Peyer's patch (tissue), 4 donors: ENCODE results near the gene SPINK1. TPM values are rescaled to one million over a fixed set of nuclear protein-coding genes. Genes with fewer than 3 reads are reported as not detected.

Experiments
- DNase-seq, 3 donors: peaks; one replicate each; pipeline ENCODE4 v3.0.0-alpha.2; 2017 to 2019
- H3K27ac ChIP-seq, 4 donors: fragments of 200-600 bp; sonication (generic); one replicate each; pipeline ENCODE4 v1.5.1; 2016 to 2019
- H3K27me3 ChIP-seq, 2 donors: fragments of 200-600 bp; sonication (generic); one replicate each; pipeline ENCODE4 v1.5.1; 2019
- H3K36me3 ChIP-seq, 3 donors: fragments of 200-600 bp; sonication (generic); one replicate each; pipeline ENCODE4 v1.5.1; 2016 to 2019
- H3K4me1 ChIP-seq, 4 donors: fragments of 200-600 bp; sonication (generic); one replicate each; pipeline ENCODE4 v1.5.1; 2016 to 2019
- H3K4me3 ChIP-seq, 4 donors: fragments of 200-600 bp; sonication (generic); 1 replicate in 3 of 4; 2 replicates in 1 of 4; pipeline ENCODE4 v1.5.1; 2016 to 2019; ENCODE audit warnings: mild to moderate bottlenecking in 1 of 4
- H3K9me3 ChIP-seq, 4 donors: fragments of 200-600 bp; sonication (generic); one replicate each; pipeline ENCODE4 v1.5.1; 2016 to 2019; ENCODE audit warnings: mild to moderate bottlenecking in 1 of 4
- CTCF ChIP-seq, 6 experiments: fragments of 450-650 bp in 4 of 6; fragments of 200-600 bp in 2 of 6; sonication (generic) in 1 of 6; IDR thresholded peaks; one replicate each; pipeline ENCODE4 v1.5.1; 2017 to 2019; ENCODE audit warnings: antibody characterized with exemption in 6 of 6, mild to moderate bottlenecking in 3 of 6, moderate library complexity in 1 of 6
- POLR2A ChIP-seq, 2 donors: fragments of 450-650 bp; IDR thresholded peaks; one replicate each; pipeline ENCODE4 v1.5.1; 2017; ENCODE audit warnings: antibody characterized with exemption in 2 of 2, mild to moderate bottlenecking in 2 of 2, moderate library complexity in 2 of 2
- total RNA-seq, 4 donors: library from RNA; depleted of rRNA; stranded (reverse); fragments of >200 nt; gene quantifications; one replicate each; pipeline ENCODE4 v1.1.0, GENCODE V29; 2016

The SPINK1 gene
- total RNA-seq, 4 donors from 2014 or later, result 46.2 to 436 (median 154) TPM

- no peaks in the 10 kb centered on the region for H3K36me3 ChIP-seq
- TF ChIP-seq POLR2A (IDR thresholded peaks at IDR 0.05) (no peak), CTCF (IDR thresholded peaks at IDR 0.05) (no peak)
- DNase-seq, result no peak
- H3K27ac ChIP-seq, result no peak overlapping the region
- no peak overlapping the region for H3K4me3 ChIP-seq
- no peaks in the 10 kb centered on the region for H3K27me3 ChIP-seq
- H3K4me1 ChIP-seq, result no peaks in the 10 kb centered on the region
- H3K9me3 ChIP-seq, result no peaks in the 10 kb centered on the region
Measured at GRCh38 chr5:147855774-147856069, 24.3 kb upstream of the SPINK1 start.

GRCh38 chr5:147854894-147855773 lies 23.7 kb upstream of the SPINK1 start:
- TF ChIP-seq CTCF (IDR thresholded peaks at IDR 0.05) (no peak), POLR2A (IDR thresholded peaks at IDR 0.05) (no peak)
- DNase-seq, result no peak
- no peak overlapping the region for H3K27ac ChIP-seq
- no peak overlapping the region for H3K4me3 ChIP-seq
- H3K9me3 ChIP-seq, result no peaks in the 10 kb centered on the region
- H3K27me3 ChIP-seq, result no peaks in the 10 kb centered on the region
- H3K4me1 ChIP-seq, result no peaks in the 10 kb centered on the region
- no peaks in the 10 kb centered on the region for H3K36me3 ChIP-seq

GRCh38 chr5:147854331-147854730 lies 22.9 kb upstream of the SPINK1 start:
- Histone ChIP-seq H3K36me3 (no peaks in the 10 kb centered on the region), H3K4me1 (no peaks in the 10 kb centered on the region), H3K27me3 (no peaks in the 10 kb centered on the region), H3K4me3 (no peak overlapping the region), H3K9me3 (no peaks in the 10 kb centered on the region), H3K27ac (no peak overlapping the region)
- TF ChIP-seq POLR2A (IDR thresholded peaks at IDR 0.05) (no peak), CTCF (IDR thresholded peaks at IDR 0.05) (no peak)
- no peak for DNase-seq

- no peak for DNase-seq
- H3K27me3 ChIP-seq, result no peaks in the 10 kb centered on the region
- no peak overlapping the region for H3K27ac ChIP-seq
- no peak overlapping the region for H3K4me3 ChIP-seq
- H3K36me3 ChIP-seq, result no peaks in the 10 kb centered on the region
- no peaks in the 10 kb centered on the region for H3K9me3 ChIP-seq
- TF ChIP-seq CTCF (IDR thresholded peaks at IDR 0.05), result no peak
- no peak for TF ChIP-seq POLR2A (IDR thresholded peaks at IDR 0.05)
- H3K4me1 ChIP-seq, result no peaks in the 10 kb centered on the region
Measured at GRCh38 chr5:147853372-147853987, 22.0 kb upstream of the SPINK1 start.

GRCh38 chr5:147852365-147852764 lies 20.9 kb upstream of the SPINK1 start:
- Histone ChIP-seq H3K9me3 (no peaks in the 10 kb centered on the region), H3K36me3 (no peaks in the 10 kb centered on the region), H3K4me3 (no peak overlapping the region), H3K27ac (no peak overlapping the region), H3K27me3 (no peaks in the 10 kb centered on the region), H3K4me1 (no peaks in the 10 kb centered on the region)
- TF ChIP-seq CTCF (IDR thresholded peaks at IDR 0.05) (no peak), POLR2A (IDR thresholded peaks at IDR 0.05) (no peak)
- no peak for DNase-seq
